ENCODE data around the gene MAGEA9.
"Not testable (repeated sequence)": the region's sequence is repeated elsewhere in the genome, so short reads cannot be mapped to it uniquely, and the experiment has no call there.

Gene MAGEA9

DNA sequence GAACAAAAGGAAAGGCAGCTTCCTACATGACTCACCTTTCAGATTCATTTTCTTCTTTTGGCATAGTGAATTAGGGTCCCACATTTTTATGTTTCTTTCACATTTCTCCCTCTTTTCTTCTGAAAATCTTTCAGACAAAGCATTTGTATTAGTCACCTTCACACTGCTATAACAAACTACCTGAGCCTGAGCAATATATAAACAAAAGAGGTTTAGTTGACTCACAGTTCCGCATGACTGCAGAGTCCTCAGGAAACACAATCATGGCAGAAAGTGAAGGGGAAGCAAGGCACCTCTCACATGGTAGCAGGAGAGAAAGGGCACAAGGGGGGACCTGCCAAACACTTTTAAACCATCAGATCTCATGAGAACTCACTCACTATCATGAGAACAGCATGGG lies 36.9 kb downstream of the MAGEA9 start:
- DNase-seq: no peak

GRCh38 chrX:149819371-149819770 lies 37.6 kb downstream of the MAGEA9 start:
- no peak for DNase-seq

- peak; percentile 56 to 59 for DNase-seq
These were observed 43.7 kb downstream of the MAGEA9 start for GRCh38 chrX:149825424-149825823.

- DNase-seq: no peak
These were observed 45.5 kb downstream of the MAGEA9 start for GRCh38 chrX:149827254-149827653.

DNA sequence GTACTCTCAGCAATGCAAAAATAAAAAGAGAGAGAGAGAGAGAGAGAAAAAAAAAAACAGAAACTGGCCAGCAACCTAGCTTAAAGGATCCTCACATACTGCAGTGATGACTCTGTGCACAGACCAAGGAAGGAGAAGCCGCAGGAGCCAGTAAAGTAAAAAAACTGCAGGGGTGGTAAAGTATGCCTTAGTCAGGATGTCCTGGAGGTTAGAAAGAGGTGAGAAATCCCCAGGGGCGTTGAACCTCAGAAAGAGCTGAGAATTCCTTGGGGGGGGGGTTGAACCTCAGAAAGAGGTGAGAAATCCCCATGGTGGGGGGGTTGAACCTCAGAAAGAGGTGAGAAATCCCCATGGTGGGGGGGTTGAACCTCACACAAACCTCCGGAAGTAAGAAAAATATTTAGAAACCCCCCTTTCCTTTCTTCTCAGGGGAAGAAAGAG lies 48.0 kb downstream of the MAGEA9 start:
- peak in 1 of 2 donors; percentile 6 for DNase-seq

DNA sequence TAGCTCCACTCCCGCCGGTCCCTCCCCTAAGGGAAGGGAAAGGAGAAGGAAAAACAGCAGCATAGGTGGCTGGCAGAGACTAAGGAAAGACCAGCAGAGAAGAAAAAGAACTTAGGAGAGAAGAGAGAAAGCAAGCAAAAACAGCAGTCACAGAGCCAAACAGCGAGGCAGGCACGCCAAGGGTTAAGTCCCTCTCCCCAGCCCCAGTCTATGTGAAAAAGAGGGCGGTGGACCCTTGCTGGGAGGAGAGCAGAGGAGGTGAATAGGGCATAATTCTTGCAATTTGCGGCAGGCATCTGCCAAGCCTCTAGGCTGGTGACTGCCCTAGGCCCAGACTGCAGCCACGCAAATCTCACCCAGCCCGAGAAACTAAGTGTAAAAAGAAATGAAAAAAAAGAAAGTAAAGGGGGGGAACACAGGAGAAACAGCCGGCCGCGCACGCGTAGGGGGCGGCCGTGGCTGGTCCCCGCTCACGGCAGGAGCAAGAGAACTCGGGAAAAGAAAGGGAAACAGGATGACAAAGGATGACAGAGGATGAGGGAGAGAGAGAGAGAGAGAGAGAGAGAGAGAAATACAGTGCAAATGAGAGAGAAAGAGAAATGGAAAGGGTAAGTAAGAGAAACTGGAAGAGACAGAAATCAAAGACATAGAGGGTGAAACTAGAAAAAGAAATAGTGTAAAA lies 48.6 kb downstream of the MAGEA9 start:
- DNase-seq: peak; percentile 13 to 17

DNA sequence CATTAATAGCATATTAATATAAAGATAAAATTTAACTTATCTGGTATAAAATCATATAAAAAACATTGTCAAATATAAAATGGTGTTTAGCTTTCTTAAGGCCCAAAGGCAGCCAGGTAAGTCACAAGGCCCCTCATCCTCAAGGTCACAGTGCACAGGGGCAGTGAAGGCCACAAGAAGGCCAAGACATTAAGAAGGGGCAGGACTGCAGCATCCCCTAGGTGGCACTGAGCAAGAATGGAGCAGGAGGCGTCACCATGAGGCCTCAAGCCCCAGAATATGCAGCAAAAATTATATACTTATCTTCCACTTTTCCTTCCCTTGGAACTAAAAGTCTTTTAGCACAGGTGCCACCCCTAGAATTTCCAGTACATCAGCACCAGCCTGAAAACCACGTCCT lies 49.7 kb downstream of the MAGEA9 start:
- no peak for DNase-seq

DNA sequence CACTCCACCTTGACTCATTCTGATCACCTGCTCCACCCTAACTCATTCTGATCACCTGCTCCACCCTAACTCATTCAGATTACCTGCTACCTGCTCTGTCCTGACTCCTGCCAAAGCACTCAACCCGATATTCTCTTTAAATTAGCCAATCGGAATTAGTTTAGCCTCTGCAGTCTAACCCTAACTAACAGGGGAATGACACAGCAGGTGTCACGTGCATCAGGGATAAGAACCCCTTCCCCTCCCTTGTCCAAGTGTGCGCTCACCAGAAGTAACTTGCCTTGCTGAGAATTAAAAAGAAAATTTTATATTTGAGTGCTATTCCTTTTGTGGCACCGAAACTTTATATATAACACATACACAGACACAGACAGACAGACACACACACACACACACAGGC lies 55.0 kb downstream of the MAGEA9 start:
- DNase-seq: not testable (repeated sequence)

- no peak for DNase-seq
These were observed 55.4 kb downstream of the MAGEA9 start for GRCh38 chrX:149837167-149837566.
